Testis (tissue), 3 donors: ENCODE results near the gene MACROD1. TPM values are rescaled to one million over a fixed set of nuclear protein-coding genes. Genes with fewer than 3 reads are reported as not detected.

Experiments
- DNase-seq: peaks from one replicate; pipeline ENCODE4 v3.0.0-alpha.2; 2019
- H3K27ac ChIP-seq, 2 donors: fragments of 200-600 bp; sonication (generic); one replicate each; pipeline ENCODE4 v1.5.1; 2019
- H3K27me3 ChIP-seq: fragments of 200-600 bp; sonication (generic); one replicate; pipeline ENCODE4 v1.5.1; 2019
- H3K36me3 ChIP-seq: fragments of 200-600 bp; sonication (generic); one replicate; pipeline ENCODE4 v1.5.1; 2017; ENCODE audit warnings: low read depth; ENCODE audit errors: missing control alignments
- H3K4me1 ChIP-seq: fragments of 200-600 bp; sonication (generic); one replicate; pipeline ENCODE4 v1.5.1; 2019
- H3K4me3 ChIP-seq, 2 donors: fragments of 200-600 bp; sonication (generic); one replicate each; pipeline ENCODE4 v1.5.1; 2017 to 2019
- H3K9me3 ChIP-seq: fragments of 200-600 bp; sonication (generic); one replicate; pipeline ENCODE4 v1.5.1; 2017
- POLR2A ChIP-seq: fragments of 450-650 bp; IDR thresholded peaks from one replicate; pipeline ENCODE4 v1.6.1; 2017; ENCODE audit warnings: antibody characterized with exemption, mild to moderate bottlenecking, moderate library complexity
- WGBS, 2 donors: methylation state at CpG; one replicate each; pipeline ENCODE4 v1.1.5; 2018; 5-methylcytosine and 5-hydroxymethylcytosine counted together
- intact Hi-C: fragments of 100-400 bp; cut with DNase I; formaldehyde crosslinking; loops from one replicate; pipeline ENCODE4 v1.15.1; 2023; ENCODE audit warnings: low total_unique reads
- polyA plus RNA-seq: library from polyadenylated mRNA; stranded (reverse); fragments of 350-450 nt; fragmentation: Illumina TruSeq; extraction: RNeasy Lipid Tissue Mini Kit (QIAGEN cat#74804); gene quantifications from one replicate; pipeline ENCODE4 v1.2.3, GENCODE V29; 2014; ENCODE audit warnings: low read depth, low replicate concordance; ENCODE audit not compliant: insufficient read depth
- total RNA-seq, 2 donors: library from RNA; depleted of rRNA; stranded (reverse); fragments of >200 nt; gene quantifications; one replicate each; pipeline ENCODE4 v1.2.3, GENCODE V29; 2016
- TF ChIP-seq, protein P1 (sequence below), 3 experiments: fragments of 450-650 bp in 2 of 3; fragments of 200-600 bp in 1 of 3; sonication (generic) in 1 of 3; IDR thresholded peaks; one replicate each; pipeline ENCODE4 v1.5.1; 2016 to 2019; ENCODE audit warnings: antibody characterized with exemption in 3 of 3, mild to moderate bottlenecking in 2 of 3, moderate library complexity in 1 of 3

The MACROD1 gene
- total and polyA plus RNA-seq, 3 donors from 2014 or later = 13.3 to 15.3 (median 14.1) TPM

DNA sequence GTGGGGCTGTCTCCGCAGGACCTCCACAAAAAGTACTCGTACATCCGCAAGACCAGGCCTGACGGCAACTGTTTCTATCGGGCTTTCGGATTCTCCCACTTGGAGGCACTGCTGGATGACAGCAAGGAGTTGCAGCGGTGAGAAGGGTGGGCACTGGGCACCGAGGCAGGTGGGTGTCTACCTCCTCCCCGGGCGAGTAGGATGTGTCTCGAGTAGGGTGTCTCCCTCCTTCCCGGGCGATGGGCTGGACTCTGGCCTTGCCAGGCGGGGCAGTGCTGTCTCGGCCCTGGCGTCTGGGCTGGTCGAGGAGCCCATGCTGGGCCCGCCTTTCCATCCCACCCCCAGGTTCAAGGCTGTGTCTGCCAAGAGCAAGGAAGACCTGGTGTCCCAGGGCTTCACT, 169.4 kb downstream of the MACROD1 start:
- H3K27me3 ChIP-seq = no peaks in the 10 kb centered on the region
- TF ChIP-seq, protein P1, sequence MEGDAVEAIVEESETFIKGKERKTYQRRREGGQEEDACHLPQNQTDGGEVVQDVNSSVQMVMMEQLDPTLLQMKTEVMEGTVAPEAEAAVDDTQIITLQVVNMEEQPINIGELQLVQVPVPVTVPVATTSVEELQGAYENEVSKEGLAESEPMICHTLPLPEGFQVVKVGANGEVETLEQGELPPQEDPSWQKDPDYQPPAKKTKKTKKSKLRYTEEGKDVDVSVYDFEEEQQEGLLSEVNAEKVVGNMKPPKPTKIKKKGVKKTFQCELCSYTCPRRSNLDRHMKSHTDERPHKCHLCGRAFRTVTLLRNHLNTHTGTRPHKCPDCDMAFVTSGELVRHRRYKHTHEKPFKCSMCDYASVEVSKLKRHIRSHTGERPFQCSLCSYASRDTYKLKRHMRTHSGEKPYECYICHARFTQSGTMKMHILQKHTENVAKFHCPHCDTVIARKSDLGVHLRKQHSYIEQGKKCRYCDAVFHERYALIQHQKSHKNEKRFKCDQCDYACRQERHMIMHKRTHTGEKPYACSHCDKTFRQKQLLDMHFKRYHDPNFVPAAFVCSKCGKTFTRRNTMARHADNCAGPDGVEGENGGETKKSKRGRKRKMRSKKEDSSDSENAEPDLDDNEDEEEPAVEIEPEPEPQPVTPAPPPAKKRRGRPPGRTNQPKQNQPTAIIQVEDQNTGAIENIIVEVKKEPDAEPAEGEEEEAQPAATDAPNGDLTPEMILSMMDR (IDR thresholded peaks at IDR 0.05) = no peak
- TF ChIP-seq POLR2A = no peak
- H3K4me3 ChIP-seq = no peak overlapping the region
- H3K36me3 ChIP-seq = no peaks in the 10 kb centered on the region
- H3K4me1 ChIP-seq = peaks cover 14% of the 10 kb centered on the region
- H3K27ac ChIP-seq = no peak overlapping the region
- H3K9me3 ChIP-seq = no peaks in the 10 kb centered on the region
- DNase-seq = no peak
- WGBS, 2 donors = 80 to 93% methylated on average over 10 to 14 of the region's 18 CpGs
- intact Hi-C loops = no loop called here

DNA sequence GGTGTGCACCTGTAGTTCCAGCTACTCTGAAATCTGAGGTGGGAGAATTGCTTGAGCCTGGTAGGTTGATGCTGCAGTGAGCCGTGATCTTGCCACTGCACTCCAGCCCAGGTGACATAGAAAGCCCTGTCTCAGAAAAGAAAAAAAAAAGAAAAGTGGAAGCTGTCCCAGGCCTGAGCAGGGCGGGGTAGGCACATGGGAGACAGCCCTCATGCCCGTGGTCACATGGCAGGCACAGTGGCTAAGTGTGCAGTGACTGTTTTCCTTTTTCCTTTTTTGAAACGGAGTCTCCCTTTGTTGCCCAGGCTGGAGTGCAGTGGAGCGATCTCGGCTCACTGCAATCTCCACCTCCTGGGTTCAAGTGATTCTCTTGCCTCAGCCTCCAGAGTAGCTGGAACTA, 171.9 kb downstream of the MACROD1 start:
- intact Hi-C loops = no loop called here
- no peak for DNase-seq
- Histone ChIP-seq H3K27ac (no peak overlapping the region), H3K4me3 (no peak overlapping the region), H3K27me3 (no peaks in the 10 kb centered on the region), H3K36me3 (no peaks in the 10 kb centered on the region), H3K9me3 (no peaks in the 10 kb centered on the region), H3K4me1 (no peaks in the 10 kb centered on the region)
- 83 to 91% methylated on average over 6 of the region's 6 CpGs for WGBS, 2 donors
- TF ChIP-seq, protein P1 (IDR thresholded peaks at IDR 0.05) = no peak
- no peak for TF ChIP-seq POLR2A

DNA sequence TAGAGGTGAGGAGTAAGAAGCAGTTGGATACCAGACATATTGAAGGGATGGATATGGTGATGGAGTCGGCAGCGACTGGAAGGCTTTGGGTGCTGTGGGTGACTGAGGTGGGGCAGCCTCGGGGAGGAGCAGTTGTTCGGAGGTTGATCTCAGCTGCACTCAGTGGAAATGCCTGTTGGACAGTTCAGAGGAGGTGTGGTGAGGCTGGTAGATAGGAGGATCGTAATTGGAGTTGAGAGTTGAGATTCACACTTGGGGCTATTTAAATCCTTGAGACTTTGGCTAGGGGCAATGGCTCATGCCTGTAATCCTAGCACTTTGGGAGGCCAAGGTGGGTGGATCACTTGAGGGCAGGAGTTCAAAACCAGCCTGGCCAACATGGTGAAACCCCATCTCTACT, 172.8 kb downstream of the MACROD1 start:
- no peaks in the 10 kb centered on the region for H3K27me3 ChIP-seq
- intact Hi-C loops = no loop called here
- no peaks in the 10 kb centered on the region for H3K36me3 ChIP-seq
- H3K9me3 ChIP-seq = no peaks in the 10 kb centered on the region
- no peak overlapping the region for H3K27ac ChIP-seq
- no peak overlapping the region for H3K4me3 ChIP-seq
- TF ChIP-seq POLR2A = no peak
- TF ChIP-seq, protein P1 (IDR thresholded peaks at IDR 0.05) = no peak
- no peaks in the 10 kb centered on the region for H3K4me1 ChIP-seq
- no peak for DNase-seq
- WGBS, 2 donors = 84 to 85% methylated on average over 5 of the region's 5 CpGs

DNA sequence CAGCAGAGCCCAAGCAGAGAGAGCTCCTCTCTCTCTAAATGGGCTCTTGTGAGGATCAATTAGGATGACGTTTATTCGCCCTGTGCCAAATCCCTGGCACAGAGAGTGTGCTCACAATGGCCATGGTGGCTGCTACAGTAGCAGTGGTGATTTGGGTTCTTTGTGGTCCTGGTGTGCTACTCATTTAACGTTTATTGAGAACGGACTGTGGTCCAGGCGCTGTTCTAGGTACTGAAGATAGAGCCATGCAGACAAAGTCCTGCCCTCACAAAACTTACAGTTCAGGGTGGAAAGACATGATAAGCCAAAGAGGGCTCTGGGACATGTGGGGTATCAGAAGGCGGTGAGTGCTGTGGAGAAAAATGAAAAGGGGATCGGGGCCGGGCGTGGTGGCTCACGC, 174.4 kb downstream of the MACROD1 start:
- Histone ChIP-seq H3K27me3 (no peaks in the 10 kb centered on the region), H3K36me3 (no peaks in the 10 kb centered on the region), H3K4me3 (no peak overlapping the region), H3K27ac (no peak overlapping the region), H3K9me3 (no peaks in the 10 kb centered on the region), H3K4me1 (peaks cover 8% of the 10 kb centered on the region)
- DNase-seq = no peak
- TF ChIP-seq, protein P1 (IDR thresholded peaks at IDR 0.05) = no peak
- no peak for TF ChIP-seq POLR2A
- intact Hi-C loops = no loop called here
- WGBS, 2 donors = 88 to 89% methylated on average over 10 of the region's 10 CpGs

DNA sequence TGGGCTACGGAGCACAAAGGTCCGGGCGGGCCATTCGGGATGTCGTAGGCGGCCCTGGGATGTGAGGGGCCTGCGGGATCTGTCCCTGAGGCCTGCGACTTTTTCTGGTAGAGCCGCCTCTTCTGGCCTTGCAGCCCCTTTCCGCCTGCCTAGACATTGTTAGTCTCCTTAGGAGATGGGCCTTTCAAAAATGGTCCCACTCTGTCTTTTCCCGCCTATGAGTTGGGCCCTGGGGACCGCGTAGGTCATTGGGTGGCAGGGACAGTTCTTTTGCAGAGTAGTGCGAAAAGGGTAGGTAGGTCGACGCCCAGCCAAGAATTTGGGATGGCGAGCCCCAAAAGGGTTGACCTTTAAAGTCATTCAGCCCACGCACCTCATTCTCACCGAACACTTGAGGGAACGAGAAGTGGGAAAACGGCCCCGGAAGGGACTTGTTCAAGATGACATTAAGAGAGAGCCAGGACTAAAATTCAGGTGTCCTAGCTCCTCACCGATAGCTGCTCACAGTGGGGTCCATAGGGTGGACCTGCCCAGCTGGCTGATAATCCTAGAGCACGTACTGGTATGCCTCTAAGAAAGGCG, 178.9 kb downstream of the MACROD1 start:
- DNase-seq = no peak
- intact Hi-C loops = no loop called here
- Histone ChIP-seq H3K4me3 (peak overlapping the region; percentile 95 to 99), H3K9me3 (no peaks in the 10 kb centered on the region), H3K36me3 (no peaks in the 10 kb centered on the region), H3K27ac (peak overlapping the region; percentile 79 to 89), H3K4me1 (peaks cover 13% of the 10 kb centered on the region), H3K27me3 (no peaks in the 10 kb centered on the region)
- WGBS, 2 donors = 18 to 21% methylated on average over 15 to 22 of the region's 25 CpGs
- TF ChIP-seq, protein P1 (IDR thresholded peaks at IDR 0.05) = no peak
- no peak for TF ChIP-seq POLR2A
